HG02981 (cell line): Measurements from ENCODE around the gene BNC2.

ENCODE experiments used
- ATAC-seq: cut with Tn5 transposase; IDR thresholded peaks from one replicate; pipeline ENCODE4 v1.9.1; 2021; ENCODE audit warnings: mild to moderate bottlenecking, moderate library complexity; ENCODE audit not compliant: unreplicated experiment

Gene BNC2

DNA sequence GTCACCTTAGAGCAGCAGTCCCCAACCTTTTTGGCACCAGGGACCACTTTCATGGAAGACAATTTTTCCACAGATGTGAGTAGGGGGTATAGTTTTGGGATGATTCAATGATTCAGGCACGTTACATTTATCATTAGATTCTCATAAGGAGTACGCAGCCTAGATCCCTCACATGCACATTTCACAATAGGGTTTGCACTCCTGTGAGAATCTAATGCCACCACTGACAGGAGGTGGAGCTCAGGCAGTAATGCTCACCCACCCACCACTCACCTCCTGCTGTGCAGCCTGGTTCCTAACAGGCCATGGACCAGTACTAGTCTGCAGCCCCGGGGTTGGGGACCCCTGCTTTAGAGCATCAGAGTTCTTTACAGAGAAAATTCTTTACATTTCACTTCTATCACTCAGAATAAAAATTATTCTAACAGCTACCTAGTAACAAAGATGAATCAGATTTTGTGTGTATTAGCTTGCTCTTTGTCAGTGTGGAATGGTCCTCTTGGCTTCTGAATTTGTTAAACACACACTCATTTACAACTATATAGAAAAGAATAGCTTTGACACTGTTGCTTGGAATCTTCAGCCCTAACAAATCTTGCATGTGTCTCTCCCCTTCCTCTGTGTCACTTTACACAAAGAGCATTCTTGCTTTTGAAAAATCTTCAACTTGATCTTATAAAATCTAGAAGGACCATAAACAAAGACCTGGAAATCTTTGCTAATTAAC, 438.6 kb downstream of the BNC2 start:
- no peak for ATAC-seq

DNA sequence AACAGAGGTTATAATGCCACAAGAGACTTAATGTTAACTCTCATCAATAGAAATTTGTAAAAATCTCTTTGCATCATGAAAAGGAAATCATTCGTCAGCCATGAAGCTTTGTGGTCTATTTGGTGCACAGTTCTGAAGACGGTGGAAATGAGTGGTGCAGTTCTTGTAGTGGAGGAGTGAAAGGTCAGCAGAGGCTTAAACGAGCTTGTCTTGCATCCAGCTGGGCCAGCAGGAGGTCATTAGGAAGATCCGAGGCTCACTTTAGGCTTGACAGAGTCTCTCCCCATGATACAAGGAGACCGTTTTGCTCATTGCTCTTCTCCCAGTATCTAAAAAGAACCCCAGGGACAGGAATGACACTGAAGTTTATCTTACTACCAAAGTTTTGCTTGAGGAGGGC, 440.8 kb downstream of the BNC2 start:
- no peak for ATAC-seq

DNA sequence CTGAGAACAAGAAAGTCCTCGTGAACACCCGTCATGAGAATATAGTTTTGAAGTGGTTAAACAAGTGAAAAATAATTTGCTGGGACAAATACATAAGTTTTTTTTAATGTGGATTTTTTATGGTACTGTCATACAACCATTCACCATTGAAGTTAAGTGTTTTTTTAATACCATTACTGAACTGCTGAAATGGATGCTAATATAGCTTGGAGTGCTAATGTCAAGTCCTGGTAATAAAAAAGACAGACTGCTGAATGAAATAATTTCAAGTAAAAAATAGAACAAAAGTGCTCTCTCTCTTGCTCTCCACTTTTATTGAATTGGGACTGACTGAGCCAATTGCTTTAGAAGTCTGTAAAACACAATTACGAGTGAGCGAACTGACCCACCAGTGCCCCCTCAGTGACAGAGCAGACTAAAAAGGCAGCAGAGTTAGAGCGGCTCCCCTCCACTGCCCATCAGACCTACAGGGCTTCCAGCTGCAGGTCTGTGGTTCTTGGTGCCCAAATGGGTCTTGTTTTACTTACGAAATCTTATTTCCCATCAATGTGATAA, 442.5 kb downstream of the BNC2 start:
- ATAC-seq, result no peak

DNA sequence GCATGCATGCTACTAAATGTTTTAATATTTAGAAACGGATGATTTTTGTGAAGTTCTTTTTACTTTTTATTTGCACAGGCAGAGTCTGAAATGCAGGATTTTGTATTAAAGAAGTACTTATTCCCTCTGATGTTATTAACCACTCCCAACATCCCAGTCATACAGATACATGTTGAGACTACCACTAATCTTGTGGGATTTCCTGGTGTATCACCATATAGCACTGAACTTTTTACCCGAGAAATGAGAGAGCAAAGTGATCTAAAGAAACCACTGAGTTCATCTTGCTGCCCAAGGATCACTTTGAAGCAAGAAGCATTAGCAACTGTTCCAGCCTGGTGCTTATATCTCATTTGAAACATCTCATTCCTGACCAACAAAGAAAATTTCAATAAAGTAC, 443.8 kb downstream of the BNC2 start:
- no peak for ATAC-seq

DNA sequence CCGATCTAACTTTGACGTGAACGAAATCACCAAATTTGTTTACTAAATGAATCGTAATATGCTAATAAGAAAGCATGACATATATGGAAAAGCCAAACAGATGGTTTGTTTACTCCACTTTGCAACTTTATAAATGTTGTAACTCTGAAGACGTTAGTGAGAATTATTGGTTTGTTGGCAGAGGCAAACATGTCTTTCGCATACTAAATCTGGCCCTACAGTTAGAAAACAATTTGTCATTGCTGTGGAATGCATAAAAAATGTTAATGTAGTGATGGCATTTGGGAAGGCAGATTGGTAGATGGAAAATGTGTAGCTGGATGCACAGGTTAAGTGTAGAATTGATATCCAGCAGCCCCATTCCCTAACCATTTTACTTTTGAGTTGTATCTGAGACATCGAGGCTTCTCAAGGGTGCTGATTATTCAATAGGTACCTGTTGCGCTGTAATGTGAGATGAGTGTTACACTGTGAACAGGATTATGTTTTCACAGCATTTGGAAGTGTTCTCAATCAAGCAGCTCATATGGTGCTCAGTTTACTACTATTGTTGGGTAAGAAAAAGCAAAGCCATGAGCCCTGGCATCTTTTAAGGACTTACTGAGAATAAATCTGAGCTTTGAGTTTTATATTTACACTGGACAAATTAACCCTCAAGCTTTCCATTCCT, 444.8 kb downstream of the BNC2 start:
- ATAC-seq, result no peak

DNA sequence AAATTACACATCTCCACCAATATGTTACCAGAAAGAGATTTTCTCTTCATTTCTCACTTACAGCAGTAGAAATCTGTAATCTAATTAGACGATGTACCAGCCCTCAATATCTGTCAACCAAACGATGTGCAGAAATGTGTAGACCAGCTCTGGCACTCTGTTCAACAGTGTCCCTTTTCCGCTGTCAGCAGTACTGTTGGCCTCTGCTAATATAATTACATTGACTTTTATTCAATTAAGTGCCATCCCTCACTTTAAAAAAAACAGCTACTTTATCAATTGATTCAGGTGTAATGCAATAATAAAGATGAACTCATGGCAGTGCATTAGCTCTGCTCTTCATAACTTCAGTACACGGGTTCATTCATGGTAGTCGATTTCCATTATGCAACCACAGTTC, 448.4 kb downstream of the BNC2 start:
- no peak for ATAC-seq

DNA sequence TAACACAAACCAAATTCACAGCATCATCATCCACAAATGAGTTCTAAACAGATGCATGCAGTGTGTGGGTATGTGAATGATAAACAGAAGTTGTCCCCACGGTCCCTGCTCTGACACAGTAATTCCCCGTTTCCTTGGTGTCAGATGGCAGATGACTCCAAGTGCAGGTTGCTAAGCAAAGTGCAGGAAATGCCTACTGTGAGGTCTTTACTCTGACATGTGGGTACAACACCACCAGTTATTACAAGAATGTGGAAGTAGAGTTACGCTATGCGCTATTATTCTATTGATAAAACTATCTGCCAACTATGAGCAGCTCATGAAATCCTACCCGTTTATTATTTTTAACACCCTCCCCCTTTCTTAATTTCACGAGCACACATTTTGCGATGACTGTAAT, 448.9 kb downstream of the BNC2 start:
- no peak for ATAC-seq

DNA sequence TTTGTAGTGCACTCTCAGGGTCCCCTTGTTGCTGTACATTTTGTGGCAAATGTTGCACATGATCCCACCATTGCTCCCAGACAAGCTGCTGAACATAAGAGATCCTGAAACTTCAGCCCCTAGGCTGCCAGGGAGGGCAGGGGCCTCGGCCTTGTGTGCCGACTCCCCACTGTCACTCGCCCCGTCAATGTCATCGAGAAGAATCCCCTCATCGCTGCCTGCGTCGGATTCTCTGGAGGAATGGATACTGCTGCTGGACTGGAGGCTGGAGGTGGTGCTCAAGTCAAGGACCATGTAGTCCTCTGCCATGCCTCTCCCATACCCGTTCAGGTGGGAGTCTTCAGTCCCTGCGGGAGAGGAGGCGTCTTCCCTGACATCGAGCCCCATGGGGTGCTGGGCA, 451.3 kb downstream of the BNC2 start:
- no peak for ATAC-seq

DNA sequence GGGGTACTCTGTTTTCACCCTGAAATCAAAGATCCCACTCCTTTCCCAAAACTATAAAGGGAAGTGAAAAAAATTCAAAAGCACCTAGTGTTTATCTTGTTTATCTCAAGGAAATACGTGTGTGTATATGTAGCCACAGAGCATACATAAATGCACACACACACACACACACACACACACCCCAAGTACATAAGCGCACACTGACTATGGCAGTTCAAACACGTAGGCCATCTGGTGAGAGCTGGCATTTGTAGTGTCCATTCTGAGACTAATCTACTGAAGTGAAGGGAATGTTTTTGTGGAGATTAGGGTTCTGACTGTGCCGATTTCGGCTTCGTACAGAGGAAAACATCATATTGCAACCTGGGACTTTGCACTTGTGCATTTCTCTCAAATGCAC, 451.7 kb downstream of the BNC2 start:
- no peak for ATAC-seq

DNA sequence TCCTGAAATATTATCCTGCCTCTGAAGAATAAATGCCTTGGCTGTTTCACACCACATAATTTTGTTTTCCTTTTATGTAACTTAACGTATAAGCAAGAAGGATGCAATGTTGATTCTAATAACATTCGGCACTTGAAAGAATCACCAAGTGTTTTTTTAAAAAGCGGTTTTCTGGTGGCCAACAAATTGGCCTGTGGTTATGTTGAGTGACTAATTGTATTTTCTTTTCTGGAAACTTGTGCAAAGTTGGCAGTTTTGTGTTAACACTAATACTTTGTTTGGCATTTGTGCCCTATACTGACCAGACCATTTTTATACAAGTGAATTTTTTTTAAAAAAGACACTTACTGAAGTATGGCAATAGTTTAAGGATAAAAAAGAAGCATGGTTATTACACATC, 452.7 kb downstream of the BNC2 start:
- ATAC-seq, result no peak

DNA sequence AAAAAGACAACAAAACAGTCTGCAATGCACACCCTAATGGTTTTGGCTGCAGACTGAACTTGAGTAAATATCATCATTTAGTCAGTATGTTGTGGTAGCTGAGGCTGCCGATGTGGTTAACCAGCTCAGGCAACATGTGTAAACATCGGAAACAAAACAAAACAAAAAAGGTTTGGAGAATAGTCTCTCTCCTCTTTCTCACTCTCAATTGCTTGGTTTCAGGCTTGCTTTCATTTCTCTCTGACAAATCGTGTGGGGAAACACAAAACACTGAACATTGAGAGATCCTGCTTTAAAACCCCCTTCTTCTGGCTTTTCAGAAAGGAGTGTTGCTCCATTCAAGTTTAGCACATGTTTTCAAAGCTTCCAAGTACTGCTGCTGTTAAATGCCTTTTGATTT, 453.3 kb downstream of the BNC2 start:
- ATAC-seq, result no peak

DNA sequence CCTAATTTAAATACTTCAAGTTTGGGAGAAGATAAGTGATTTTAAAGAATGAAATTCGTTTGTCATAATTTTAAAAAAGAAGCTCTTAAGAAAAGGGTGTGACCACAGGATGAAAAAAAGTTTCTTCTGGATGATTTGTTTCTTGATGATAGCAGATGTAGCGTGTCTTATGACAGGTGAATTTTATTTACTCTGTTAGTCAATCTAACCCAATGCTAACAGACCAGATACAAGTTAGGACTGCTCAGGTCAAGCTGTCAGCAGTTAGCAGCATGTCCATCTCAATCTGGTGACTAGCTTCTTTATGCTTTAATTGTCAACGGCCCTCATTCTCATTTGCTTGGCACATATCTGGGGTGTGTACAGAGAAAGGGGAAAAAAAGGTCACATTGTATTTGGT, 456.0 kb downstream of the BNC2 start:
- no peak for ATAC-seq

DNA sequence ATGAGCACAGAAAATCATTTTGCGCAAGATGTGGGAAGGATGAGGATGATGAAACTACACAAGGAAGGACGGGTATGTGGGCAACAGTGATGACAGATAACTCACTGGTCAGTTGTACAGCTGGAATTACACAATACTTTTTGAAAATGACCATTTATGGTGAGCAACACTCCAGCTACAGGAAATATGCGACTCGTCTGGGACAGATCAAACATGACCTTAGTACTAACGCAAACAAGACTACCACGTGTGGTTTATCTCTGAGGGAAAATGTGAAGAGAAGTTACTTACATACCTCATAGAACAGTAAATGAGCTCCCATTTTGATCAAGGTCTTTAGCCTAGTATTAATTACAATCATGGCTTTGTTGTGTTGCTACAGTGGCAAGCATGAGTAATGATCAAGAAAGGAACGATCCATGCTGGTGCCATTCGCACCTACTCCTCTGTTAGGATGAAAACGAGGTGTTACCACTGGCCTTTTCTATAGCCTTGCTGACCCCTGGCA, 456.9 kb downstream of the BNC2 start:
- ATAC-seq, result no peak

DNA sequence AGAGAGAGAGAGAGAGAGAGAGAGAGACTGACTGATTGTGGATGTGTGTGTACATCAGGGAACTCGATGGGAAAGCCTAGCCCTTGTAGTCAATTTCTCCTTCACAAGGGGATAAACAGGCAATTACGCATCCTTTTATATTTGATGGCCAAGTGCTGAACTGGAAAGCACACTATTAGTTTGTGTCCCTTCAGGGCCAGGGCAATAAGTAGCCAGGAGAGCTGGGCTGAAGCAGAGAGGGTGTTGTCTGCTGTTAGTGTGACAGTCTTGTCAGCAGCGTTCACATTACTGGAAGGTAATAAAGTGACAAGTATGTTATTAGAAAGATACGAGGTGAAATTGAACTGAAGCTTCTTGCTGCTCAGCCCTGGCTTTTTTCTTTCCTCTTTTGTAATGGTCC, 457.7 kb downstream of the BNC2 start:
- no peak for ATAC-seq

DNA sequence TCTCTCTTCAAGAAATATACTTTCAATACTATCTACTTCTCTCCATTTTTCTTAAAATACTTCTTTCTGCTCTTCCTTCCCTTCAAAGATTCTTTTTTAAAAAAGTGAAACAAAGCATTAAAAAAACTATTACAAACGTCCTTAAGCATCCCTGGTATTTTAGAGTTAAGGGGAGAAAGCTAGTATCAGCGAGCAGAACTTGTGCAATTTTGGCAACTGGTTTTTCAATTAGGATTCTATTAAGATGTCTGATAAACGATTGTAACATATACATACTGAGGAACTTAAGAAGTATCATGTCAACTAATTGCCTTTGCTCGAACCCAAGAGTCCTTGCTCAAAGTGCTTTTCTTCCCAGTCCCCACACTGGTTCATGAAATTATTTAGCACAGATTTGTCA, 459.2 kb downstream of the BNC2 start:
- no peak for ATAC-seq

DNA sequence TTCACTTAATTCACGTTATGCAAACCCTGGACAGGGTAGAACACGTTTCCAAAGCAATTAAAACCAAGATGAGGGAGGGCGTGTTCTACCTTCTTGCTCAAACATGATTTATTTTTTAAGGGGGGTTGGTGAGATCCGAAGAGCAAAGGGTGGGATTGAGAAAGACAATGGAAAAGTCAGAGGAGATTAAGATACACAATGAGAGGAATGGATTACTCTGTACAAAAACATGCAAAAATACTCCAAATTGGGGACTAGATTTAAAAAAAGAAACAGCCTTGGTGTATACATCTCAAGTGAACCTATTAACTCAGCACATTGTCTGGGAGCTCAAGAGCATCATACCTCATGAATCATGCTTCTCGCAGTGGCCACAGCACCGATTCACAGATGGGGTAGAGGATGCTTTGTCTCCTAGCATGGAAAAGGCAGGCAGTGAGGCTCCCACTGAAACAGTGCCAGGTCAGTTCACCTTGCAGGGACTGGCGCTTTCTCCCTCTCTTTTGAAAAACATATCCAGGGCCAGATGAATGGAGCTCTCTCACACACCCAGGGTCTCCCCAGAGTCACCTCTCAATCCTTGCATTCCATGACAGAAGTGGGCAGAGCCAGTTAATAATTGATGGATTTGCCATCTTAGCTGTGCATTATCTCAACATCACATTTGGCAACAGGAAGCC, 459.7 kb downstream of the BNC2 start:
- ATAC-seq, result no peak

DNA sequence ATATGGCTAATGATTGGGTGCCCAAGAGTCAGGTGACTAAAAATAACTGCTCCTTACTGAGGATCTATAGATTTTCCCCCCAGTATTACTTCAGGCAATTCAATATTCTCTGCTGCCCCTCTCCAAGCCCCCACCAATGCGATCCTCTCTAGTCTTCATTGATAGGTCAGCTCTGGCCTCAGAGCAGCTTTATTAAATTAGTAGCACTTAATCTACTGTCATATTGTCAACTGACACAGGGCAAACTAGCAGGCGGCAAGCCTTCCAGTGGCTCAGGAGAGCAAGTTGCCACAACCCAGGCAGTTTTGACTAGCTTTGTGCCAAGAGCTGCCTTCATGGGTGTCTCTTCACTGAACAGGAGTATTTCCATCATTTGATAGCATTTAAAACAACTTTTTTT, 462.9 kb downstream of the BNC2 start:
- ATAC-seq, result no peak

DNA sequence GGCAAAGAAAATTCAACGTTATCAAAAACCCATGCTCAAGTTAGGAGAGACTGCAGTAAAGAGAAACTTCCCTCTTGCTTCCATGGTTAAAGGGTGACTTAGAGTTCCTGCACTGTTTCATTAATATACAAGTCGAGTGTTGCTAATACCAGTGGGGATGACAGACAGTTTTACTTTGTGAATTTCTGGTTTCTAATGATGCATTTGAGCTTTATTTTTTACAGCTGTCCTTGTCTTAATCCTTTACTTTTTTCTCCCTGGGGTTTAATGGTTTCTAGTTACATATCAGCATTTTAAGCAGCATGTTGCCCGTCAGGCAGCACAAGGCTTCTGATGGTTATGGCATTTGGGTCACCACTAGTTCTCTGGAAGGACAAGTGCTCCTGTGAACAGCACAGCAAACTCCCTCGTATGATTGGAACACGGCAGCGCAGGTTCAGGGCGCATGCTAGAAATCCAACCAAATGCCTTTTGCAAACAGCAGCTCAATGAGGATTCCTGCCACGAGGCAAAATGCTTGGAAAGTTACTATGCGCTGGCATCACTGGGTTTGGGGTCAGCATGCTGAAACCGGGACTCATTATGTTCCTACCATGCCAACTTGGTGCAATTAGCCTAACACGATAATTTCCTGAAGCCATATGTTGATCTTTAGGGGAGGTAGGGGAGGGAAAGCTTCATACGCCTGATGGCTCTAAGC, 463.8 kb downstream of the BNC2 start:
- ATAC-seq, result no peak

DNA sequence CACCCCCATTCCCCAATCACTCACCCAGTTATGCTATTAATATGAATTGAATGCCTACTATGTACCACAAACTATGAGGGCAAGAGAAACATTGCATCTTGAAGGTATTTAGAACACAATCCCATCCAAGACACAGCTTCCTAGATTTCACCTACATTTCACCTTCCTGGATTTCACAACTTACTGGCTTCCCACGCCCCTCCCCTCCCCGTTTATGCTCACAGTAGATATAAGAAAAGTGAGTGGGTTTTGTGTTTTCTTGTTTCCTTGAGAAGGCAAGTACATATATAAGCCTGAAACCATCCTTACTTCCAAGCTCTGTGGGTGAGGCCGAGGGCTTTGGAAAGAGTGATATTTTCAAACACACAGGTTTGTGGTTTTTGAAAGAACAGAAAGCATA, 465.0 kb downstream of the BNC2 start:
- ATAC-seq, result no peak

DNA sequence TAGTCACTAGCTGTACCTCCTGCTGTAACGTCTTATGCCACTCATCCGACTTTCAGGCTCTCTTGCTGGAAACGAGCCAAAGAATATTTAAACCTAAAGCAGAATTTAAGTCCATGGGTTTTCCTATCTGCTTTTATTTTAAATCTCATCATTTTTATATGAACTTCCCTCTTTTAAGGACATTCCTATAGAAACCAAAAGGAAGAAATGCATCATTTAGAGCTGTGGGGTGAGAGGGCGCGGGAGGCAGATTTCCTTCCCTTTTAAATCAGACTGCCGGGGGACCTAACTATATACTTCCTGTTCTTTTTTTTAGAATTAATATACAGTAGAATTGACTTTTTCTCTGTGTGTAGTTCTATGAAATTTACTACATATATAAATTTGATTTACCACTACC, 468.8 kb downstream of the BNC2 start:
- ATAC-seq, result no peak

DNA sequence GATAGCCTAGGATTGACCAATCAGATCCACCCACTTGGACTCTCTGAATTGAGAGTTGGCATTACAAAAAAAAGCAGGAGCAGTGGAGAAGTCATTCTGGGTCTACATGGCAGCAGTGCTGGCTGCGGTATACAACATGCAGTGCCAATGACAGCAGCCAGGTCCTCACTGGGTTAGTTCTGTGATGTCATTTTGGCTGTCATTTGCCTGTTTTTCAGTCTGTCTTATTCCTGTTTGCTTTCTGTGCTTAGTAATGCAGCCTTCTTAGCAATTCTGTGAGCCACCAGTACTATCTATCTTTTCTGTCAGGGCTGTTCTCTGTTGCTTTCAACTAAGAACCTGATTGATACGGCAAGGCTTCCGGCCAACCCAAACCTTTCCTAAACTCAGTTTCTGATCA, 471.8 kb downstream of the BNC2 start:
- ATAC-seq, result no peak
